OCI-LY3 (cell line): ENCODE measurements around the gene TECPR2.

Experiments
- H2AFZ ChIP-seq: fragments of 200-600, 300-600 bp; shearing (Covaris generic); 2 replicates; pipeline ENCODE4 v1.6.0; 2014; ENCODE audit warnings: antibody characterized with exemption, low read depth, low read length
- H3K27ac ChIP-seq: fragments of 200-600, 300-600 bp; sonication (generic); 2 replicates; pipeline ENCODE4 v1.5.1; 2014; ENCODE audit warnings: mild to moderate bottlenecking, low read length, moderate library complexity, mixed read lengths
- H3K27me3 ChIP-seq: fragments of 200-600, 300-600 bp; sonication (generic); 2 replicates; pipeline ENCODE4 v1.6.1; 2014; ENCODE audit warnings: low read depth, low read length, mixed read lengths
- H3K36me3 ChIP-seq: fragments of 200-600, 300-600 bp; sonication (generic); replicated peaks from 2 replicates; pipeline ENCODE3; 2014; ENCODE audit warnings: low read depth, low read length, mixed read lengths
- H3K4me1 ChIP-seq: fragments of 300-600, 200-600 bp; sonication (generic); 2 replicates; pipeline ENCODE4 v1.6.1; 2014; ENCODE audit warnings: low read length, mixed read lengths
- H3K4me2 ChIP-seq: fragments of 200-600, 300-600 bp; sonication (generic); 2 replicates; pipeline ENCODE4 v1.6.1; 2014; ENCODE audit warnings: low read length, mixed read lengths
- H3K4me3 ChIP-seq: fragments of 300-600, 200-600 bp; sonication (generic); 2 replicates; pipeline ENCODE4 v1.5.1; 2014; ENCODE audit warnings: antibody characterized with exemption, mild to moderate bottlenecking, low read length, moderate library complexity
- H3K79me2 ChIP-seq: fragments of 300-600, 200-600 bp; shearing (Covaris generic); 2 replicates; pipeline ENCODE4 v1.6.1; 2014; ENCODE audit warnings: mild to moderate bottlenecking, low read length, mixed read lengths
- H3K9ac ChIP-seq: fragments of 300-600, 200-600 bp; shearing (Covaris generic); 2 replicates; pipeline ENCODE4 v1.6.0; 2014; ENCODE audit warnings: mild to moderate bottlenecking, low read length, moderate library complexity
- H3K9me3 ChIP-seq: fragments of 200-600, 300-600 bp; shearing (Covaris generic); 2 replicates; pipeline ENCODE4 v1.6.1; 2014; ENCODE audit warnings: low read length, mixed read lengths; ENCODE audit not compliant: insufficient read depth
- H4K20me1 ChIP-seq: fragments of 200-600, 300-600 bp; sonication (generic); 2 replicates; pipeline ENCODE4 v1.6.1; 2016; ENCODE audit warnings: low read length, mixed read lengths; ENCODE audit not compliant: insufficient read depth
- EZH2phosphoT487 ChIP-seq: fragments of 200-600 bp; shearing (Covaris generic); IDR thresholded peaks from 2 replicates; pipeline ENCODE4 v1.6.1; 2018; ENCODE audit warnings: antibody characterized with exemption, mixed run types, low read depth
- TF ChIP-seq, protein P1 (sequence below): fragments of 200-600, 300-600 bp; sonication (generic); IDR thresholded peaks from 2 replicates; pipeline ENCODE4 v1.5.1; 2014; ENCODE audit warnings: antibody characterized with exemption, low read length, low read depth

The TECPR2 gene

DNA sequence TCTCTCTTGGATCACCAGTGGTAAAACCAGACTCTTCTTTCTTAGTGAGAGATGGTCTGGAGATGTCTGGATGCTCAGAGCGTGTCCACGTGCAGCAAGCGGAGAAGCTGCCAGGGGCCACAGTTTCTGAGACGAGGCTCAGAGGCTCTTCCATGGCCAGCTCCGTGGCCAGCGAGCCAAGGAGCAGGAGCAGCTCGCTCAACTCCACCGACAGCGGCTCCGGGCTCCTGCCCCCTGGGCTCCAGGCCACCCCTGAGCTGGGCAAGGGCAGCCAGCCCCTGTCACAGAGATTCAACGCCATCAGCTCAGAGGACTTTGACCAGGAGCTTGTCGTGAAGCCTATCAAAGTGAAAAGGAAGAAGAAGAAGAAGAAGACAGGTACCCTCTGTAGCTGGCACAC, 69.0 kb downstream of the TECPR2 start:
- H2AFZ ChIP-seq, result no peak overlapping the region
- no peaks in the 10 kb centered on the region for H3K9me3 ChIP-seq
- H3K27me3 ChIP-seq, result no peaks in the 10 kb centered on the region
- no peak overlapping the region for H3K27ac ChIP-seq
- H3K79me2 ChIP-seq, result no peaks in the 10 kb centered on the region
- no peaks in the 10 kb centered on the region for H3K36me3 ChIP-seq
- no peak overlapping the region for H3K4me2 ChIP-seq
- H3K9ac ChIP-seq, result no peak overlapping the region
- H4K20me1 ChIP-seq, result no peaks in the 10 kb centered on the region
- H3K4me1 ChIP-seq, result no peaks in the 10 kb centered on the region
- H3K4me3 ChIP-seq, result no peak overlapping the region
- TF ChIP-seq, protein P1, sequence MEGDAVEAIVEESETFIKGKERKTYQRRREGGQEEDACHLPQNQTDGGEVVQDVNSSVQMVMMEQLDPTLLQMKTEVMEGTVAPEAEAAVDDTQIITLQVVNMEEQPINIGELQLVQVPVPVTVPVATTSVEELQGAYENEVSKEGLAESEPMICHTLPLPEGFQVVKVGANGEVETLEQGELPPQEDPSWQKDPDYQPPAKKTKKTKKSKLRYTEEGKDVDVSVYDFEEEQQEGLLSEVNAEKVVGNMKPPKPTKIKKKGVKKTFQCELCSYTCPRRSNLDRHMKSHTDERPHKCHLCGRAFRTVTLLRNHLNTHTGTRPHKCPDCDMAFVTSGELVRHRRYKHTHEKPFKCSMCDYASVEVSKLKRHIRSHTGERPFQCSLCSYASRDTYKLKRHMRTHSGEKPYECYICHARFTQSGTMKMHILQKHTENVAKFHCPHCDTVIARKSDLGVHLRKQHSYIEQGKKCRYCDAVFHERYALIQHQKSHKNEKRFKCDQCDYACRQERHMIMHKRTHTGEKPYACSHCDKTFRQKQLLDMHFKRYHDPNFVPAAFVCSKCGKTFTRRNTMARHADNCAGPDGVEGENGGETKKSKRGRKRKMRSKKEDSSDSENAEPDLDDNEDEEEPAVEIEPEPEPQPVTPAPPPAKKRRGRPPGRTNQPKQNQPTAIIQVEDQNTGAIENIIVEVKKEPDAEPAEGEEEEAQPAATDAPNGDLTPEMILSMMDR, result no peak
- no peak for TF ChIP-seq EZH2phosphoT487

DNA sequence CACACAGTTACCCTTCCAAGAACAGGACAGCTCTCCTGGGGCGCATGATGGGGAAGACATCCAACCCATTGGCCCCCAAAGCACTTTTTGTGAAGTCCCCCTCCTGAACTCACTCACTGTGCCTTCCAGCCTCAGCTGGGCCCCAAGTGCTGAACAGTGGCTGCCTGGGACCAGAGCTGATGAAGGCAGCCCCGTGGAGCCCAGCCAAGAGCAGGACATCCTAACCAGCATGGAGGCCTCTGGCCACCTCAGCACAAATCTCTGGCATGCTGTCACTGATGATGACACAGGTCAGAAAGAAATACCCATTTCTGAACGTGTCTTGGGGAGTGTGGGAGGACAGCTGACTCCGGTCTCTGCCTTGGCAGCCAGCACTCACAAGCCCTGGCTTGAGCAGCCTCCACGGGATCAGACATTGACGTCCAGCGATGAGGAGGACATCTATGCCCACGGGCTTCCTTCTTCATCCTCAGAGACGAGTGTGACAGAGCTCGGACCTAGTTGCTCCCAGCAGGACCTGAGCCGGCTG, 72.0 kb downstream of the TECPR2 start:
- Histone ChIP-seq H3K36me3 (no peaks in the 10 kb centered on the region), H2AFZ (no peak overlapping the region), H3K4me3 (no peak overlapping the region), H3K4me2 (no peak overlapping the region), H3K79me2 (no peaks in the 10 kb centered on the region), H3K4me1 (peaks cover 4% of the 10 kb centered on the region; the same call in 1 of the 2 replicates), H3K9me3 (no peaks in the 10 kb centered on the region), H4K20me1 (no peaks in the 10 kb centered on the region), H3K9ac (no peak overlapping the region), H3K27me3 (no peaks in the 10 kb centered on the region), H3K27ac (no peak overlapping the region)
- TF ChIP-seq, protein P1, result no peak
- TF ChIP-seq EZH2phosphoT487, result no peak

DNA sequence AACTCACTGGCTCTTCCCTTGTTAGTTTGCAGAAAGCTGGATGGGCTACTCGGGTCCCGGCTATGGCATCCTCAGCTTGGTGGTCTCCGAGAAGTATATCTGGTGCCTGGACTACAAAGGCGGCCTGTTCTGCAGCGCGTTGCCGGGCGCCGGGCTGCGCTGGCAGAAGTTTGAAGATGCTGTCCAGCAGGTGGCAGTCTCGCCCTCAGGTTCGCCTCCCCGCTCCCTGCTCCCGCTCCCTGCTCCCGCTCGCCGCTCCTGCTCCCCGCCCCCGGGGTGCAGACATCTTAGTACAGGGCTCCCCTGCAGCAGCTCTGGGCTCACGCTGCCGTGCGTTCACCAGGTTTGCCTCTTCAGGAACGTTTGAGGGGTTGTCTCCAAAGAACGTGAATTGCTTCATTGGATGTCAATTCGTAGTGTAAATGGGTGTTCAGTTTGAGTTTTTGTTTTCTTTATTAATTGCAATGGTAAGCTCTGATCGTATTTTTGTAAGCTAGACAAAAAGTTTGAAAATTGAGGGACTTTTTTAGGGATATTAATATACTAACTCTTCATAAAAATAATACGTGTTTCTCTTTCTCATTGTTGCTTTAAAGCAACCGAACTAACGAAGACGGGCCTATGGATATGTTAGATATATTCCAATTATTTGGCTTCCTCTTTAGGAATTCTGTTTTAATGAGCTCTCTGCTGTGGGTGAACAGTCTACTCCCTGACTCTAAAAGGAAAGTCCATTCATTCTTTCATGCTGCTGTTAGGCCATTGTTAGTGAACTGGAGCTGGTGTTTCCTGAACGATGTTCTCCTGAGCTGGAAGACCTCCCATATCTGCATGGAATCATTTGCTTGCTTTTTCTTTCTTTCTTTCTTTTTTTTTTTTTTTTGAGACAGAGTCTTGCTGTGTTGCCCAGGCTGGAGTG, 75.5 kb downstream of the TECPR2 start:
- no peak overlapping the region for H3K27ac ChIP-seq
- H3K9ac ChIP-seq, result peak overlapping the region; percentile 33; the same call in 1 of the 2 replicates
- no peak for TF ChIP-seq EZH2phosphoT487
- TF ChIP-seq, protein P1, result peak; percentile 75
- peaks cover 4% of the 10 kb centered on the region; the same call in 1 of the 2 replicates for H3K4me1 ChIP-seq
- H3K79me2 ChIP-seq, result no peaks in the 10 kb centered on the region
- no peaks in the 10 kb centered on the region for H4K20me1 ChIP-seq
- H3K9me3 ChIP-seq, result no peaks in the 10 kb centered on the region
- peak overlapping the region; percentile 90 for H2AFZ ChIP-seq
- peak overlapping the region; percentile 87 for H3K4me2 ChIP-seq
- peaks cover 2% of the 10 kb centered on the region for H3K36me3 ChIP-seq
- no peaks in the 10 kb centered on the region for H3K27me3 ChIP-seq
- H3K4me3 ChIP-seq, result peak overlapping the region; percentile 71

DNA sequence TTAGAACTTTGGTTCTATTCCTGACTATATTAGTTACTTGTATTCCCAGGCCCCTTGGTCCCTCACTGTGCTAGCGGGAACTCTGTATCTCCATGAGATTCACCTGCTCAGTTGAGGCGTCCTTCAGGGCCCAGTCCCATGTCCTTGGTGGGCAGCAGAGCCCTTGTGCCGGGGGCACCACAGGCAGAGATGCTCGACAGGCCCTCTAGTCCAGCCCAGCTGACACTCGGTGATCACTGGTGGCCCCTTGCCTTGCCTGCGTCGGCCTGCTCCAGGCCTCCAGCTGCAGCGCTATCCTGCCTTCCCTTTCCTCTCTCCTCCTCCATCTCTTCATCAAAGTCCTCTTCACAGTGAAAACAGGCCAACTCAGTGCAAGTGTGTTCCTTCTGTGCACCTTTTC, 76.8 kb downstream of the TECPR2 start:
- H3K4me3 ChIP-seq, result no peak overlapping the region
- H3K27ac ChIP-seq, result no peak overlapping the region
- peaks cover 5% of the 10 kb centered on the region for H3K36me3 ChIP-seq
- no peaks in the 10 kb centered on the region for H3K9me3 ChIP-seq
- H3K4me2 ChIP-seq, result no peak overlapping the region
- H3K27me3 ChIP-seq, result no peaks in the 10 kb centered on the region
- H3K9ac ChIP-seq, result no peak overlapping the region
- peaks cover 4% of the 10 kb centered on the region; the same call in 1 of the 2 replicates for H3K4me1 ChIP-seq
- no peaks in the 10 kb centered on the region for H4K20me1 ChIP-seq
- H2AFZ ChIP-seq, result no peak overlapping the region
- TF ChIP-seq, protein P1, result no peak
- no peak for TF ChIP-seq EZH2phosphoT487
- no peaks in the 10 kb centered on the region for H3K79me2 ChIP-seq
